Measurements from ENCODE around the gene MME. TPM values are rescaled to one million over a fixed set of nuclear protein-coding genes. Genes with fewer than 3 reads are reported as not detected.

Gene MME
- polyA plus RNA-seq, 3 donors: 0.27 to 1.0 (median 0.73) TPM

DNA sequence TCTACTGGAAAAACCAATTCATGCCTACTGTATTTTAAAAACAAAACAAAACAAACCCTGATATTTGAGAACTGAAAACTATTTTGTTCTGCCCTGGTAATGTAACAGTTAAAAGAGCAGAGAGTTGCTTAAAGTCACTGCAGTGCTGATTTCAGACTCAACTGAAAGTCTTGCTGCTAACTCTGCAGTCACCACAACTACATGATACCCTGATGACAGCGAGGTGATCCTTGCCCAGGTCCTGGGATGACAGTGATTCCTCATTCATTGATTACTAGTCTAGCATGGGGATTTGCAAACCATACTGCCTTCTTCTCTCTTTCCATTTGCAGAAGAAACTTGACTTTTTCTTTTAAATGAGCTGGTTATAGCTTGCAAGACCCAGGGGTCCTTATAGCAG is 67.5 kb downstream of the MME start:
- no peak overlapping the region for H3K27ac ChIP-seq (ENCODE audit: low read depth in 1 of 2, low read length in 2 of 2)
- Mint-ChIP-seq H3K4me1 (peaks cover 8% of the 10 kb centered on the region), H3K9me3 (peaks cover 0 to 2% (median 0%) of the 10 kb centered on the region in 7 donors), H3K36me3 (no peaks in the 10 kb centered on the region), H3K27ac (no peak overlapping the region), H3K4me3 (no peak overlapping the region), H3K27me3 (ENCODE audit: low read depth in 3 of 3) (no peaks in the 10 kb centered on the region)
- H3K4me1 ChIP-seq (ENCODE audit: control insufficient read depth in 1 of 2, insufficient read depth in 2 of 2, low read length in 2 of 2): no peaks in the 10 kb centered on the region
- H4K20me1 ChIP-seq (ENCODE audit: insufficient read depth, low read length): no peaks in the 10 kb centered on the region
- H3K27me3 ChIP-seq (ENCODE audit: control insufficient read depth in 2 of 2, insufficient read depth in 2 of 2, low read length in 2 of 2): no peaks in the 10 kb centered on the region
- TF ChIP-seq, protein P1, sequence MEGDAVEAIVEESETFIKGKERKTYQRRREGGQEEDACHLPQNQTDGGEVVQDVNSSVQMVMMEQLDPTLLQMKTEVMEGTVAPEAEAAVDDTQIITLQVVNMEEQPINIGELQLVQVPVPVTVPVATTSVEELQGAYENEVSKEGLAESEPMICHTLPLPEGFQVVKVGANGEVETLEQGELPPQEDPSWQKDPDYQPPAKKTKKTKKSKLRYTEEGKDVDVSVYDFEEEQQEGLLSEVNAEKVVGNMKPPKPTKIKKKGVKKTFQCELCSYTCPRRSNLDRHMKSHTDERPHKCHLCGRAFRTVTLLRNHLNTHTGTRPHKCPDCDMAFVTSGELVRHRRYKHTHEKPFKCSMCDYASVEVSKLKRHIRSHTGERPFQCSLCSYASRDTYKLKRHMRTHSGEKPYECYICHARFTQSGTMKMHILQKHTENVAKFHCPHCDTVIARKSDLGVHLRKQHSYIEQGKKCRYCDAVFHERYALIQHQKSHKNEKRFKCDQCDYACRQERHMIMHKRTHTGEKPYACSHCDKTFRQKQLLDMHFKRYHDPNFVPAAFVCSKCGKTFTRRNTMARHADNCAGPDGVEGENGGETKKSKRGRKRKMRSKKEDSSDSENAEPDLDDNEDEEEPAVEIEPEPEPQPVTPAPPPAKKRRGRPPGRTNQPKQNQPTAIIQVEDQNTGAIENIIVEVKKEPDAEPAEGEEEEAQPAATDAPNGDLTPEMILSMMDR (IDR thresholded peaks at IDR 0.05): no peak
- H3K4me3 ChIP-seq (replicated peaks in 1 of 3; ENCODE audit: low read depth in 2 of 3, low read length in 3 of 3): no peak overlapping the region
- no peak overlapping the region for H3K9ac ChIP-seq (ENCODE audit: insufficient read depth, low read length, poor library complexity, severe bottlenecking)
- H3K4me2 ChIP-seq (replicated peaks; ENCODE audit: extremely low read depth, low read length, poor library complexity, severe bottlenecking): no peak overlapping the region
- no peak for DNase-seq
- WGBS (ENCODE audit: insufficient coverage): 100% methylated on average over 1 of the region's 1 CpG
- H3K79me2 ChIP-seq (ENCODE audit: insufficient read depth, low read length): no peaks in the 10 kb centered on the region
- no peaks in the 10 kb centered on the region for H3K36me3 ChIP-seq (replicated peaks in 1 of 2; ENCODE audit: control insufficient read depth in 1 of 2, insufficient read depth in 2 of 2, low read length in 2 of 2)
- intact Hi-C loops (cut with micrococcal nuclease): no loop called here
- no peak overlapping the region for H2AFZ ChIP-seq (ENCODE audit: insufficient read depth, low read depth, low read length, poor library complexity, severe bottlenecking)
- H3K9me3 ChIP-seq (replicated peaks in 1 of 2; ENCODE audit: control insufficient read depth in 1 of 2, insufficient read depth in 1 of 2, low read length in 2 of 2): no peaks in the 10 kb centered on the region

DNA sequence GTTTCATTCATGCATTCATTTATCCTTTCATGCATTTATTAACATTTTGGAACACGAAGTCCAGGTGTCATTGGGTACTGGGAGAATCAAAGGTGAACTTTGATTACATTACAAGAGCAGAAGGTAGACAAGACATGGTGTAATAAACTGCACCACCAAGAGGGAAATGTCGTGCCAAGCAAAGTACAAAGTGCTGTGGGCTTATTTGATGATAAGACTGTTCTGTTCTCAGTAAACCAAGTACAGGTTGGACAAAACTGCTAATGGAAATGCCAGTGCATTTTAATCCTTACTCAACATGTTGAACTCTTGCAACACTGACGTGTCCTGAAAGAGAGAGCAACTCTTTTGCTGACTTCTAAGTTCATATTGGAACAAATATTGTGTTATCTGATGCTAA is 69.4 kb downstream of the MME start:
- intact Hi-C loops (cut with micrococcal nuclease): no loop called here
- no peaks in the 10 kb centered on the region for H3K9me3 ChIP-seq (replicated peaks in 1 of 2; ENCODE audit: control insufficient read depth in 1 of 2, insufficient read depth in 1 of 2, low read length in 2 of 2)
- peaks cover 8% of the 10 kb centered on the region for H3K4me1 Mint-ChIP-seq
- no peak for DNase-seq
- H3K4me2 ChIP-seq (replicated peaks; ENCODE audit: extremely low read depth, low read length, poor library complexity, severe bottlenecking): no peak overlapping the region
- peaks cover 0 to 3% (median 0%) of the 10 kb centered on the region in 7 donors for H3K9me3 Mint-ChIP-seq
- H3K4me3 Mint-ChIP-seq: no peak overlapping the region
- TF ChIP-seq, protein P1 (IDR thresholded peaks at IDR 0.05): no peak
- H3K27me3 Mint-ChIP-seq (ENCODE audit: low read depth in 3 of 3): no peaks in the 10 kb centered on the region
- H3K27ac ChIP-seq (ENCODE audit: low read depth in 1 of 2, low read length in 2 of 2): no peak overlapping the region
- no peaks in the 10 kb centered on the region for H3K79me2 ChIP-seq (ENCODE audit: insufficient read depth, low read length)
- no peak overlapping the region for H2AFZ ChIP-seq (ENCODE audit: insufficient read depth, low read depth, low read length, poor library complexity, severe bottlenecking)
- no peaks in the 10 kb centered on the region for H3K27me3 ChIP-seq (ENCODE audit: control insufficient read depth in 2 of 2, insufficient read depth in 2 of 2, low read length in 2 of 2)
- H4K20me1 ChIP-seq (ENCODE audit: insufficient read depth, low read length): no peaks in the 10 kb centered on the region
- H3K4me3 ChIP-seq (replicated peaks in 1 of 3; ENCODE audit: low read depth in 2 of 3, low read length in 3 of 3): no peak overlapping the region
- H3K4me1 ChIP-seq (ENCODE audit: control insufficient read depth in 1 of 2, insufficient read depth in 2 of 2, low read length in 2 of 2): no peaks in the 10 kb centered on the region
- no CpG with 5 or more reads among the region's 3 CpGs for WGBS (ENCODE audit: insufficient coverage)
- no peaks in the 10 kb centered on the region for H3K36me3 ChIP-seq (replicated peaks in 1 of 2; ENCODE audit: control insufficient read depth in 1 of 2, insufficient read depth in 2 of 2, low read length in 2 of 2)
- H3K36me3 Mint-ChIP-seq: no peaks in the 10 kb centered on the region
- no peak overlapping the region for H3K27ac Mint-ChIP-seq
- no peak overlapping the region for H3K9ac ChIP-seq (ENCODE audit: insufficient read depth, low read length, poor library complexity, severe bottlenecking)

Measured in CD14-positive monocyte (primary cell).